ENCODE results near the gene SLC38A1.

The SLC38A1 gene

DNA sequence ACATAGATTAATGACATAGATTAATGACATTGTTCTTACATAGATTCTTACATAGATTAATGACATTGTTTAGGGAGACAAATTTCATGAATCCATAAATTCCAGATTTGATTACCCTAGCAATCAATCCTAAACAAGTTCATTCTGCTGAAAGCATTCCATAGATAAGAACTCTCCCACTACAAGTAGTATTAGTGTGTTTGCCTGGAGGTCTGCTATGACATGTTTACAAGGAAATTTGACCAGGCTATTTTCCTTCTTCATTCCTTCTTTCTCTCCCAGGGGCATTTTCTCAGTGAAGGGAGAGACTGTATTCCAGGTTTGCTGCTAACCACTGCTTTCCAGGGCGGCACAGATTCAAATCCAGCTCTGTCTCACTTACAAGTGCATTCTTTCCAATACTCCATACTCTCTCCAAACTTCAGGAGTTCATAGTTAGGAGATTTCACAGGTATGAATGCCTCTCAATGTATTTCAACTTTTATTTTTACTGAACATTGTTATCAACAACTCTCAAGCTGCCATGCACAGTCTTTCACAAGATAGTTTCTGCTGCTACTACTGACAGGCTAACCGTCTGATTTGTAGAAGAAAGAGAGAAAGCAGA is 134.5 kb downstream of the SLC38A1 start:
- no peak for DNase-seq (ENCODE audit: low read depth, low spot score)

DNA sequence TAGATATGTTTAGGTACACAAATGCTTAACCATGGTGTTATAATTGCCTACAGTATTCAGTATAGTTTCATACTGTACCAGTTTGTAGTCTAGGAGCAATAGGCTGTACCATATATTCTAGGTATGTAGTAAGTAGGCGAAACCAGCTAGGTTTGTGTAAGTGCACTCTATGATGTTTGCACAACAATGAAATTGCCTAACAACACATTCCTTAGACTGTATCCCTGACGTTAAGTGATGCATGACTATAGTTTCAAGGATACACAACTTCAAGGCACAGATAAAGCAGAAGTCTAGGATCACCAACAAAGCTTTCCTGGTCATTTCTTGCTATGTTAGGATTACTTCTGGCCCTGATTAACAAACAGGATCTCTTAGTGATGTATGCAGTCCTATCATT is 135.1 kb downstream of the SLC38A1 start:
- DNase-seq (ENCODE audit: low read depth, low spot score): no peak

Data from iPS DF 19.7 (cell line).